ENCODE results near the gene SERPINB6. TPM values are rescaled to one million over a fixed set of nuclear protein-coding genes. Genes with fewer than 3 reads are reported as not detected.
A peak's percentile ranks its signal among the peaks of the same experiment; 100 is the strongest.

SERPINB6 gene
- total and polyA plus RNA-seq, 9 of the 15 experiments (the other 6 are each of a cell fraction or from before 2014, with no cell fraction given): 86.6 to 211 (median 143) TPM

DNA sequence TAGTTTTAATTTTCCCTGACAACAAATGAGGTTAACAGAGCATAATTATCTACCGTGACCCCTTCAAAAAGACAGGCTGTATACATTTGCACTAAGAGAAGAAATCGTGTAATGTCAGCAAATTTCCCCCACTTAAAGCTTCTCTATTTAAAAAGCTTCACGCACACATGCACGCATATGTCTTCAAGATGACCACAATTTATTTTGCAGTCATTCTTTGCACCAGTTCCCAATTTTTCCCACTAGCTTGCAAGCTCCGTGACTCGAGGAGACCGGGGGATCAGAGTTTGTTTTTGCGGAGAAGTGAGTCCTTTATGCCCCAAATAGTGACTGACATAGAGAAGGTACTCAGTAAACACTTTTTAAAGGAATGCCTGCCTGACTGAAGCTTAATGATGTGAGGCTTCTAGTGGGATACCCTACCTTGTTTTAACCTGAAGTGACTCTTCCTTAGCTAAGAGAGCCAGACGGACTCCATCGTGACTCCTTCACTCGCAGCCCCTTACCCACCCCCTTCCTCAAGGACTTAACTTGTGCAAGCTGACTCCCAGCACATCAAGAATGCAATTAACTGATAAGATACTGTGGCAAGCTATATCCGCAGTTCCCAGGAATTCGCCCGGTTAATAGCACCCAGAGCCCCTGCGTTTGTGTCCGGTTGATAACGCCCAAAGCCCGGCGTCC, 19.0 kb upstream of the SERPINB6 start (continued):
- TF ChIP-seq CREB3 (tag; conservative IDR thresholded peaks at IDR 0.05; ENCODE audit: low read depth) (peak; percentile 96), KLF16 (IDR thresholded peaks at IDR 0.05) (peak; percentile 92), TRIM24 (IDR thresholded peaks at IDR 0.05) (peak; percentile 64 to 72; a peak in 3 of 4 replicates), NEUROD1 (IDR thresholded peaks at IDR 0.05; ENCODE audit: borderline replicate concordance, low read depth, low read length, partially characterized antibody) (peak; percentile 88), CBFA2T2 (conservative IDR thresholded peaks at IDR 0.05) (peak; percentile 91), MEIS2 (IDR thresholded peaks at IDR 0.05; ENCODE audit: partially characterized antibody) (peak; percentile 55), ZNF583 (CRISPR knock-in tag; IDR thresholded peaks at IDR 0.05) (peak; percentile 86), SRSF7 (optimal IDR thresholded peaks at IDR 0.05; ENCODE audit: low read depth, low read length) (no peak), BRD9 (IDR thresholded peaks at IDR 0.05; ENCODE audit: low read depth, partially characterized antibody) (peak; percentile 32), POLR2A (conservative IDR thresholded peaks at IDR 0.05) (peak; percentile 55), NCOR1 (IDR thresholded peaks at IDR 0.05) (peak; percentile 92), KLF1 (tag; IDR thresholded peaks at IDR 0.05) (peak; percentile 40; the same call in 1 of the 2 replicates), DACH1 (IDR thresholded peaks at IDR 0.05; ENCODE audit: partially characterized antibody) (peak; percentile 78), ARID1B (IDR thresholded peaks at IDR 0.05) (peak; percentile 95), ZNF717 (CRISPR knock-in tag; IDR thresholded peaks at IDR 0.05) (0 out of 2 replicates have a peak, but pooled peaks have one; percentile 11), MBD2 (IDR thresholded peaks at IDR 0.05; ENCODE audit: borderline replicate concordance, low read depth) (peak; percentile 83), RBM25 (IDR thresholded peaks at IDR 0.05; ENCODE audit: low read depth, low read length, severe bottlenecking) (no peak), ZBTB7A (IDR thresholded peaks at IDR 0.05; ENCODE audit: borderline replicate concordance, control insufficient read depth, low read depth, low read length) (peak; percentile 95), CUX1 (CRISPR knock-in tag; IDR thresholded peaks at IDR 0.05) (peak; percentile 91), ZNF134 (CRISPR knock-in tag; conservative IDR thresholded peaks at IDR 0.05) (peak; percentile 79; the same call in 1 of the 2 replicates), POLR2H (tag; IDR thresholded peaks at IDR 0.05; ENCODE audit: low read depth) (peak; percentile 78)
- TF ChIP-seq, protein P1, sequence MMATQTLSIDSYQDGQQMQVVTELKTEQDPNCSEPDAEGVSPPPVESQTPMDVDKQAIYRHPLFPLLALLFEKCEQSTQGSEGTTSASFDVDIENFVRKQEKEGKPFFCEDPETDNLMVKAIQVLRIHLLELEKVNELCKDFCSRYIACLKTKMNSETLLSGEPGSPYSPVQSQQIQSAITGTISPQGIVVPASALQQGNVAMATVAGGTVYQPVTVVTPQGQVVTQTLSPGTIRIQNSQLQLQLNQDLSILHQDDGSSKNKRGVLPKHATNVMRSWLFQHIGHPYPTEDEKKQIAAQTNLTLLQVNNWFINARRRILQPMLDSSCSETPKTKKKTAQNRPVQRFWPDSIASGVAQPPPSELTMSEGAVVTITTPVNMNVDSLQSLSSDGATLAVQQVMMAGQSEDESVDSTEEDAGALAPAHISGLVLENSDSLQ (IDR thresholded peaks at IDR 0.05): peak; percentile 48; the same call in 1 of the 2 replicates

All from K562 (cell line).